GM23338 (cell line): Measurements from ENCODE around the gene ARHGEF16. TPM values are rescaled to one million over a fixed set of nuclear protein-coding genes. Genes with fewer than 3 reads are reported as not detected.

Experiments used
- ATAC-seq: fragments of 200-7000 bp; cut with Tn5 transposase; 3 replicates; pipeline ENCODE4 v1.9.1; 2020
- DNase-seq: peaks from one replicate; pipeline ENCODE4 v3.0.0-alpha.2; 2015; ENCODE audit warnings: low spot score
- H2AFZ ChIP-seq: fragments of 200-600 bp; sonication (generic); 2 replicates; pipeline ENCODE4 v1.8.0; 2016; ENCODE audit warnings: antibody characterized with exemption, mild to moderate bottlenecking, moderate library complexity
- H3F3A ChIP-seq: fragments of 200-600 bp; sonication (generic); replicated peaks from 2 replicates; pipeline ENCODE4 v1.8.0; 2017; ENCODE audit warnings: antibody characterized with exemption, mixed run types, low read depth
- H3K27ac ChIP-seq: fragments of 200-600 bp; sonication (generic); 2 replicates; pipeline ENCODE4 v1.6.1; 2016; ENCODE audit warnings: low read depth
- H3K27me3 ChIP-seq: fragments of 200-600 bp; sonication (generic); 2 replicates; pipeline ENCODE4 v1.8.0; 2016; ENCODE audit warnings: mild to moderate bottlenecking, mixed run types, moderate library complexity; ENCODE audit not compliant: insufficient read depth
- H3K36me3 ChIP-seq: fragments of 200-600 bp; sonication (generic); 2 replicates; pipeline ENCODE4 v1.8.0; 2016; ENCODE audit warnings: mild to moderate bottlenecking; ENCODE audit not compliant: insufficient read depth
- H3K4me1 ChIP-seq: fragments of 200-600 bp; sonication (generic); 2 replicates; pipeline ENCODE4 v1.8.0; 2016; ENCODE audit warnings: mild to moderate bottlenecking, moderate library complexity; ENCODE audit not compliant: insufficient read depth
- H3K4me2 ChIP-seq: fragments of 200-600 bp; sonication (generic); 2 replicates; pipeline ENCODE4 v1.7.1; 2017; ENCODE audit warnings: mixed run types
- H3K4me3 ChIP-seq: fragments of 200-600 bp; sonication (generic); 2 replicates; pipeline ENCODE4 v1.6.1; 2016; ENCODE audit warnings: mixed run types
- H3K79me2 ChIP-seq: fragments of 200-600 bp; sonication (generic); replicated peaks from 2 replicates; pipeline ENCODE4 v1.8.0; 2017; ENCODE audit warnings: mild to moderate bottlenecking; ENCODE audit not compliant: insufficient read depth
- H3K9me2 ChIP-seq: fragments of 200-600 bp; sonication (generic); 2 replicates; pipeline ENCODE4 v1.8.0; 2017; ENCODE audit not compliant: insufficient read depth
- H4K20me1 ChIP-seq: fragments of 200-600 bp; sonication (generic); replicated peaks from 2 replicates; pipeline ENCODE4 v1.8.0; 2017; ENCODE audit warnings: mild to moderate bottlenecking; ENCODE audit not compliant: insufficient read depth
- H3K27ac Mint-ChIP-seq: 2 replicates; pipeline ENCODE4 v1.8.0; 2020; ENCODE audit warnings: inconsistent platforms, mild to moderate bottlenecking, moderate library complexity, mixed read lengths
- H3K27me3 Mint-ChIP-seq: 3 replicates; pipeline ENCODE4 v1.8.0; 2022; ENCODE audit warnings: low read depth, mild to moderate bottlenecking, moderate library complexity, mixed read lengths, inconsistent platforms; ENCODE audit not compliant: insufficient read depth, poor library complexity
- H3K36me3 Mint-ChIP-seq: 3 replicates; pipeline ENCODE4 v1.8.0; 2021; ENCODE audit warnings: low read depth, mild to moderate bottlenecking, inconsistent platforms, moderate library complexity, mixed read lengths
- H3K4me1 Mint-ChIP-seq: 3 replicates; pipeline ENCODE4 v1.8.0; 2020; ENCODE audit warnings: mild to moderate bottlenecking, inconsistent platforms, mixed read lengths
- H3K4me3 Mint-ChIP-seq: 3 replicates; pipeline ENCODE4 v1.8.0; 2021; ENCODE audit warnings: moderate library complexity, mild to moderate bottlenecking, inconsistent platforms, mixed read lengths
- H3K9me3 Mint-ChIP-seq: 3 replicates; pipeline ENCODE4 v1.8.0; 2020; ENCODE audit warnings: moderate library complexity, mild to moderate bottlenecking, inconsistent platforms, mixed read lengths
- CREB1 ChIP-seq: fragments of 250-450 bp; sonication (Bioruptor Pico); IDR thresholded peaks from 2 replicates; pipeline ENCODE4 v1.5.0; 2020; ENCODE audit warnings: low read depth, mild to moderate bottlenecking, moderate library complexity
- CTCF ChIP-seq, 2 experiments: fragments of 200-600 bp in 1 of 2; sonication (generic) in 1 of 2; conservative IDR thresholded peaks; 2 replicates each; pipeline versions ENCODE4 v1.5.1 to v1.6.1; 2016 to 2017; ENCODE audit warnings: antibody characterized with exemption in 2 of 2, low read depth in 2 of 2, mild to moderate bottlenecking in 2 of 2, moderate library complexity in 1 of 2
- EZH2 ChIP-seq: fragments of 200-600 bp; sonication (generic); IDR thresholded peaks from one replicate; pipeline ENCODE4 v1.8.0; 2017; ENCODE audit warnings: antibody characterized with exemption, mild to moderate bottlenecking, low read depth; ENCODE audit not compliant: unreplicated experiment
- JUNB ChIP-seq: IDR thresholded peaks from one replicate; pipeline ENCODE4 v1.6.1; 2016; ENCODE audit warnings: antibody characterized with exemption; ENCODE audit not compliant: unreplicated experiment
- POLR2AphosphoS5 ChIP-seq: IDR thresholded peaks from 2 replicates; pipeline ENCODE4 v1.6.1; 2016; ENCODE audit warnings: antibody characterized with exemption, low read depth
- ZNF331 ChIP-seq: fragments of 250-450 bp; sonication (Bioruptor Pico); IDR thresholded peaks from 2 replicates; pipeline ENCODE4 v1.5.0; 2020; ENCODE audit warnings: low read depth, mild to moderate bottlenecking, moderate library complexity
- polyA plus RNA-seq: library from polyadenylated mRNA; unstranded; fragments of >200 nt; fragmentation: Nextera tagmentation; extraction: Ambion mirVana; gene quantifications from 2 replicates; pipeline ENCODE4 v1.2.1, GENCODE V29; 2016
- total RNA-seq: library from RNA; depleted of rRNA; stranded (reverse); fragments of >200 nt; shearing (Covaris generic); gene quantifications from 2 replicates; pipeline ENCODE4 v1.2.3, GENCODE V29; 2014
- TF ChIP-seq, protein P1 (sequence below): IDR thresholded peaks from one replicate; pipeline ENCODE4 v1.6.1; 2018; ENCODE audit warnings: antibody characterized with exemption; ENCODE audit not compliant: unreplicated experiment

Gene ARHGEF16
- total and polyA plus RNA-seq, 2 experiments from 2014 or later = 12.2 to 29.3 TPM

- no peak overlapping the region for H3K4me2 ChIP-seq
- H2AFZ ChIP-seq = no peak overlapping the region
- Mint-ChIP-seq H3K36me3 (peaks cover 5% of the 10 kb centered on the region; the same call in 1 of the 3 replicates), H3K9me3 (peaks cover 12% of the 10 kb centered on the region), H3K4me1 (peaks cover 2% of the 10 kb centered on the region; the same call in 1 of the 3 replicates), H3K4me3 (no peak overlapping the region), H3K27ac (no peak overlapping the region), H3K27me3 (peaks cover 5% of the 10 kb centered on the region)
- no peak overlapping the region for H3K27ac ChIP-seq
- no peaks in the 10 kb centered on the region for H3K27me3 ChIP-seq
- DNase-seq (no peak), ATAC-seq (no peak)
- H3K36me3 ChIP-seq = no peaks in the 10 kb centered on the region
- H3K9me2 ChIP-seq = no peaks in the 10 kb centered on the region
- H4K20me1 ChIP-seq = no peaks in the 10 kb centered on the region
- no peaks in the 10 kb centered on the region for H3K79me2 ChIP-seq
- H3K4me3 ChIP-seq = no peak overlapping the region
- TF ChIP-seq, protein P1, sequence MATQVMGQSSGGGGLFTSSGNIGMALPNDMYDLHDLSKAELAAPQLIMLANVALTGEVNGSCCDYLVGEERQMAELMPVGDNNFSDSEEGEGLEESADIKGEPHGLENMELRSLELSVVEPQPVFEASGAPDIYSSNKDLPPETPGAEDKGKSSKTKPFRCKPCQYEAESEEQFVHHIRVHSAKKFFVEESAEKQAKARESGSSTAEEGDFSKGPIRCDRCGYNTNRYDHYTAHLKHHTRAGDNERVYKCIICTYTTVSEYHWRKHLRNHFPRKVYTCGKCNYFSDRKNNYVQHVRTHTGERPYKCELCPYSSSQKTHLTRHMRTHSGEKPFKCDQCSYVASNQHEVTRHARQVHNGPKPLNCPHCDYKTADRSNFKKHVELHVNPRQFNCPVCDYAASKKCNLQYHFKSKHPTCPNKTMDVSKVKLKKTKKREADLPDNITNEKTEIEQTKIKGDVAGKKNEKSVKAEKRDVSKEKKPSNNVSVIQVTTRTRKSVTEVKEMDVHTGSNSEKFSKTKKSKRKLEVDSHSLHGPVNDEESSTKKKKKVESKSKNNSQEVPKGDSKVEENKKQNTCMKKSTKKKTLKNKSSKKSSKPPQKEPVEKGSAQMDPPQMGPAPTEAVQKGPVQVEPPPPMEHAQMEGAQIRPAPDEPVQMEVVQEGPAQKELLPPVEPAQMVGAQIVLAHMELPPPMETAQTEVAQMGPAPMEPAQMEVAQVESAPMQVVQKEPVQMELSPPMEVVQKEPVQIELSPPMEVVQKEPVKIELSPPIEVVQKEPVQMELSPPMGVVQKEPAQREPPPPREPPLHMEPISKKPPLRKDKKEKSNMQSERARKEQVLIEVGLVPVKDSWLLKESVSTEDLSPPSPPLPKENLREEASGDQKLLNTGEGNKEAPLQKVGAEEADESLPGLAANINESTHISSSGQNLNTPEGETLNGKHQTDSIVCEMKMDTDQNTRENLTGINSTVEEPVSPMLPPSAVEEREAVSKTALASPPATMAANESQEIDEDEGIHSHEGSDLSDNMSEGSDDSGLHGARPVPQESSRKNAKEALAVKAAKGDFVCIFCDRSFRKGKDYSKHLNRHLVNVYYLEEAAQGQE = no peak
- no peak for TF ChIP-seq EZH2
- TF ChIP-seq CTCF (conservative IDR thresholded peaks at IDR 0.05; ENCODE audit: low read depth in 2 of 2) = no peak
- no peak for TF ChIP-seq POLR2AphosphoS5
- H3K4me1 ChIP-seq = no peaks in the 10 kb centered on the region
- H3F3A ChIP-seq = 0 out of 2 replicates have a peak, but pooled peaks cover 2% of the 10 kb centered on the region
These were observed 26.6 kb downstream of the ARHGEF16 start for GRCh38 chr1:3481046-3481445.

DNA sequence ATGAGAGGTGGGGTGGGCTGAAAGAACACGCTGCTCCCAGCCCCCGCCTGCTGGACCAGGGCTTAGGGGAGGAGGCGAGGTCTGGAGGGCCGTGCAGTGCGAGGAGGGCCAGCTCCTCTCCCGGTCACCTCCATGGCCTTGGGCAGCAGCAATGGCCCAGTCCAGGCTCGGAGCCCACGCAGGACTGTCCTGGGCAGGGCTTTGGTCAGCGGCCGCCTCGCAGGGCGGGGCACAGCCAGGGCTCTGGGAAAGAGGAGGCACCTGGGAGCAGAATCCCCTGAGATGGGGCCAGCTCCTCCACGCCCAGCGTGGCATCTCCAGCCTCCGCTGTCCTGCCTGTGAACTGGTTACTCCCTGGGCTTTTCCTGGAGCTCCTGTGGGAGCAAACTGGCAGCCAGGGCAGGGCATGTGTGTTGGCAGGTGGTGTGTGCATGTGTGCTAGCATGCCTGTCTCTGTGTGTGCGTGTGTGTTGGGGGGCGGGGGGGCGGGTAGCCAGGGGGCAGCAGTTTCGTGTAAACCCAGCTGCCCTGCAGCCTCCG, 27.4 kb downstream of the ARHGEF16 start:
- Mint-ChIP-seq H3K9me3 (peaks cover 14% of the 10 kb centered on the region), H3K27ac (no peak overlapping the region; the same call in 1 of the 2 replicates), H3K27me3 (peaks cover 5% of the 10 kb centered on the region), H3K4me3 (no peak overlapping the region), H3K36me3 (peaks cover 5% of the 10 kb centered on the region; the same call in 1 of the 3 replicates), H3K4me1 (peaks cover 2% of the 10 kb centered on the region; the same call in 1 of the 3 replicates)
- ATAC-seq (no peak), DNase-seq (no peak)
- Histone ChIP-seq H3K27ac (no peak overlapping the region), H4K20me1 (no peaks in the 10 kb centered on the region), H3K27me3 (no peaks in the 10 kb centered on the region), H3K36me3 (no peaks in the 10 kb centered on the region), H3F3A (0 out of 2 replicates have a peak, but pooled peaks cover 2% of the 10 kb centered on the region), H2AFZ (no peak overlapping the region), H3K9me2 (no peaks in the 10 kb centered on the region), H3K4me2 (no peak overlapping the region), H3K79me2 (no peaks in the 10 kb centered on the region), H3K4me1 (no peaks in the 10 kb centered on the region), H3K4me3 (no peak overlapping the region)
- TF ChIP-seq CREB1 (CRISPR knock-in tag) = no peak
- no peak for TF ChIP-seq ZNF331 (CRISPR knock-in tag)
- TF ChIP-seq EZH2 = no peak
- TF ChIP-seq POLR2AphosphoS5 = no peak
- no peak for TF ChIP-seq JUNB
